HepG2 (cell line): Measurements from ENCODE around the gene HSD17B2. TPM values are rescaled to one million over a fixed set of nuclear protein-coding genes. Genes with fewer than 3 reads are reported as not detected.

ENCODE experiments used
- GFI1 ChIP-seq: sonication (generic); formaldehyde crosslinking; IDR thresholded peaks from 2 replicates; pipeline ENCODE4 v1.5.0; 2020; ENCODE audit warnings: missing genetic modification reagents, mild to moderate bottlenecking, borderline replicate concordance
- PTBP1 ChIP-seq: fragments of 200-400 bp; formaldehyde crosslinking; IDR thresholded peaks from 2 replicates; pipeline ENCODE4 v1.6.1; 2018; ENCODE audit warnings: low read length, low read depth; ENCODE audit not compliant: poor library complexity, severe bottlenecking
- REPIN1 ChIP-seq: sonication (generic); formaldehyde crosslinking; IDR thresholded peaks from 2 replicates; pipeline ENCODE4 v1.8.0; 2022; ENCODE audit warnings: missing genetic modification reagents, low read depth, mild to moderate bottlenecking, borderline replicate concordance
- SRSF9 ChIP-seq: fragments of 200-400 bp; formaldehyde crosslinking; IDR thresholded peaks from 2 replicates; pipeline ENCODE4 v1.6.1; 2018; ENCODE audit warnings: borderline replicate concordance, mild to moderate bottlenecking, low read depth, low read length; ENCODE audit not compliant: insufficient read depth, poor library complexity, severe bottlenecking
- TBP ChIP-seq: sonication (generic); formaldehyde crosslinking; IDR thresholded peaks from 2 replicates; pipeline ENCODE4 v1.5.0; 2020; ENCODE audit warnings: missing genetic modification reagents
- polyA plus RNA-seq, 8 experiments: library from polyadenylated mRNA; depleted of rRNA in 3 of 8; stranded (reverse) in 7 of 8; unstranded in 1 of 8; fragments of >200 nt; fragmentation: Illumina TruSeq in 4 of 8; extraction: Trizol in 4 of 8; gene quantifications; 2 replicates each; pipeline versions ENCODE4 v1.2.1 to v1.2.3, GENCODE V29; 2011 to 2016; ENCODE audit warnings: low read depth in 4 of 8, missing spikeins in 1 of 8, mixed read lengths in 1 of 8; ENCODE audit not compliant: insufficient read depth in 1 of 8
- total RNA-seq, 5 experiments: library from RNA; depleted of rRNA; stranded (reverse); fragments of >200 nt; fragmentation: Illumina TruSeq; extraction: Trizol; gene quantifications; 2 replicates each; pipeline ENCODE4 v1.2.3, GENCODE V29; 2016; ENCODE audit warnings: low read depth in 1 of 5
- TF ChIP-seq, protein P1 (sequence below): sonication (generic); formaldehyde crosslinking; IDR thresholded peaks from 2 replicates; pipeline ENCODE4 v1.4.0; 2020; ENCODE audit warnings: missing genetic modification reagents
- TF ChIP-seq, protein P2 (sequence below): sonication (generic); formaldehyde crosslinking; conservative IDR thresholded peaks from 2 replicates; pipeline ENCODE4 v1.8.0; 2022; ENCODE audit warnings: low read depth, missing genetic modification reagents
- TF ChIP-seq, protein P3 (sequence below): IDR thresholded peaks from 2 replicates; pipeline ENCODE4 v1.6.1; 2016; ENCODE audit warnings: control low read depth
- TF ChIP-seq, protein P4 (sequence below): sonication (generic); formaldehyde crosslinking; IDR thresholded peaks from 2 replicates; pipeline ENCODE4 v1.9.0; 2021; ENCODE audit warnings: mild to moderate bottlenecking, missing genetic modification reagents
- TF ChIP-seq, protein P5 (sequence below): sonication (generic); formaldehyde crosslinking; IDR thresholded peaks from 2 replicates; pipeline ENCODE4 v1.5.1; 2020; ENCODE audit warnings: missing genetic modification reagents, mild to moderate bottlenecking, borderline replicate concordance
- TF ChIP-seq, protein P6 (sequence below): sonication (generic); formaldehyde crosslinking; IDR thresholded peaks from 2 replicates; pipeline ENCODE4 v1.5.1; 2020; ENCODE audit warnings: mild to moderate bottlenecking, missing genetic modification reagents

HSD17B2 gene
- total and polyA plus RNA-seq, 2 of the 13 experiments (the other 11 are each of a cell fraction or from before 2014, with no cell fraction given): 26.3 to 69.3 TPM

DNA sequence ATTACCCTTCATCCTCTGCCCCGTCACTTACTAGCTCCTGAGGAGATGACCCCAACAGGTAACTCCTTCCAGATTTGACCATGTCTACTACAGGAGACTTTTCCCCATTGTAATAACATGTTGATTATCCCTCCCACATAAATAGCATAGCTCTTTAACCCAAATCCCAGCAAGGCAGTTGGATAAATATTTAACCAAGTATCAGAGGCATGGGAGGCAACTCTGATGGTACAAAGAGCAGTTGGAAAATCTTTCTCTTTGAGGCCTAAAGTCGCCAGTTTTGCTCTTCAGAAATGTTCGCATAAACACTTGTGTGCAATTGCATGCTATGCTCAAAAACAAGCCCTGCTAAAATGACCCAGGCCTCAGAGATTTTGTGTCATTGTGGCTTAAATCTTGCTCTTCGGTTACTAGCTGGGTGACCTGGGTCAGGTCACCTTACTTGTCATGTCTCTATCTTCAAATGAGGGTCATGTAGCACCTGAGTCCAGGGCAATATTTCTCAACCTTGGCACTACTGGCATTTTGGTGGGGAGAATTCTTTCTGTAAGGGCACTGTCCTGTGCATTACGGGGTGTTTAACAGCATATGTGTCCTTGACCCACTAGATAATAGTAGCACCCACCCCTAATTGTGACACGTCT is 48.8 kb downstream of the HSD17B2 start (continued):
- TF ChIP-seq, protein P1, sequence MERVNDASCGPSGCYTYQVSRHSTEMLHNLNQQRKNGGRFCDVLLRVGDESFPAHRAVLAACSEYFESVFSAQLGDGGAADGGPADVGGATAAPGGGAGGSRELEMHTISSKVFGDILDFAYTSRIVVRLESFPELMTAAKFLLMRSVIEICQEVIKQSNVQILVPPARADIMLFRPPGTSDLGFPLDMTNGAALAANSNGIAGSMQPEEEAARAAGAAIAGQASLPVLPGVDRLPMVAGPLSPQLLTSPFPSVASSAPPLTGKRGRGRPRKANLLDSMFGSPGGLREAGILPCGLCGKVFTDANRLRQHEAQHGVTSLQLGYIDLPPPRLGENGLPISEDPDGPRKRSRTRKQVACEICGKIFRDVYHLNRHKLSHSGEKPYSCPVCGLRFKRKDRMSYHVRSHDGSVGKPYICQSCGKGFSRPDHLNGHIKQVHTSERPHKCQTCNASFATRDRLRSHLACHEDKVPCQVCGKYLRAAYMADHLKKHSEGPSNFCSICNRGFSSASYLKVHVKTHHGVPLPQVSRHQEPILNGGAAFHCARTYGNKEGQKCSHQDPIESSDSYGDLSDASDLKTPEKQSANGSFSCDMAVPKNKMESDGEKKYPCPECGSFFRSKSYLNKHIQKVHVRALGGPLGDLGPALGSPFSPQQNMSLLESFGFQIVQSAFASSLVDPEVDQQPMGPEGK (CRISPR knock-in tag): no peak
- TF ChIP-seq, protein P2, sequence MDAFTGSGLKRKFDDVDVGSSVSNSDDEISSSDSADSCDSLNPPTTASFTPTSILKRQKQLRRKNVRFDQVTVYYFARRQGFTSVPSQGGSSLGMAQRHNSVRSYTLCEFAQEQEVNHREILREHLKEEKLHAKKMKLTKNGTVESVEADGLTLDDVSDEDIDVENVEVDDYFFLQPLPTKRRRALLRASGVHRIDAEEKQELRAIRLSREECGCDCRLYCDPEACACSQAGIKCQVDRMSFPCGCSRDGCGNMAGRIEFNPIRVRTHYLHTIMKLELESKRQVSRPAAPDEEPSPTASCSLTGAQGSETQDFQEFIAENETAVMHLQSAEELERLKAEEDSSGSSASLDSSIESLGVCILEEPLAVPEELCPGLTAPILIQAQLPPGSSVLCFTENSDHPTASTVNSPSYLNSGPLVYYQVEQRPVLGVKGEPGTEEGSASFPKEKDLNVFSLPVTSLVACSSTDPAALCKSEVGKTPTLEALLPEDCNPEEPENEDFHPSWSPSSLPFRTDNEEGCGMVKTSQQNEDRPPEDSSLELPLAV: no peak
- no peak for TF ChIP-seq SRSF9
- TF ChIP-seq GFI1 (CRISPR knock-in tag): peak; percentile 66
- TF ChIP-seq, protein P3, sequence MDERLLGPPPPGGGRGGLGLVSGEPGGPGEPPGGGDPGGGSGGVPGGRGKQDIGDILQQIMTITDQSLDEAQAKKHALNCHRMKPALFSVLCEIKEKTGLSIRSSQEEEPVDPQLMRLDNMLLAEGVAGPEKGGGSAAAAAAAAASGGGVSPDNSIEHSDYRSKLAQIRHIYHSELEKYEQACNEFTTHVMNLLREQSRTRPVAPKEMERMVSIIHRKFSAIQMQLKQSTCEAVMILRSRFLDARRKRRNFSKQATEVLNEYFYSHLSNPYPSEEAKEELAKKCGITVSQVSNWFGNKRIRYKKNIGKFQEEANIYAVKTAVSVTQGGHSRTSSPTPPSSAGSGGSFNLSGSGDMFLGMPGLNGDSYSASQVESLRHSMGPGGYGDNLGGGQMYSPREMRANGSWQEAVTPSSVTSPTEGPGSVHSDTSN (CRISPR knock-in tag): no peak
- TF ChIP-seq, protein P4, sequence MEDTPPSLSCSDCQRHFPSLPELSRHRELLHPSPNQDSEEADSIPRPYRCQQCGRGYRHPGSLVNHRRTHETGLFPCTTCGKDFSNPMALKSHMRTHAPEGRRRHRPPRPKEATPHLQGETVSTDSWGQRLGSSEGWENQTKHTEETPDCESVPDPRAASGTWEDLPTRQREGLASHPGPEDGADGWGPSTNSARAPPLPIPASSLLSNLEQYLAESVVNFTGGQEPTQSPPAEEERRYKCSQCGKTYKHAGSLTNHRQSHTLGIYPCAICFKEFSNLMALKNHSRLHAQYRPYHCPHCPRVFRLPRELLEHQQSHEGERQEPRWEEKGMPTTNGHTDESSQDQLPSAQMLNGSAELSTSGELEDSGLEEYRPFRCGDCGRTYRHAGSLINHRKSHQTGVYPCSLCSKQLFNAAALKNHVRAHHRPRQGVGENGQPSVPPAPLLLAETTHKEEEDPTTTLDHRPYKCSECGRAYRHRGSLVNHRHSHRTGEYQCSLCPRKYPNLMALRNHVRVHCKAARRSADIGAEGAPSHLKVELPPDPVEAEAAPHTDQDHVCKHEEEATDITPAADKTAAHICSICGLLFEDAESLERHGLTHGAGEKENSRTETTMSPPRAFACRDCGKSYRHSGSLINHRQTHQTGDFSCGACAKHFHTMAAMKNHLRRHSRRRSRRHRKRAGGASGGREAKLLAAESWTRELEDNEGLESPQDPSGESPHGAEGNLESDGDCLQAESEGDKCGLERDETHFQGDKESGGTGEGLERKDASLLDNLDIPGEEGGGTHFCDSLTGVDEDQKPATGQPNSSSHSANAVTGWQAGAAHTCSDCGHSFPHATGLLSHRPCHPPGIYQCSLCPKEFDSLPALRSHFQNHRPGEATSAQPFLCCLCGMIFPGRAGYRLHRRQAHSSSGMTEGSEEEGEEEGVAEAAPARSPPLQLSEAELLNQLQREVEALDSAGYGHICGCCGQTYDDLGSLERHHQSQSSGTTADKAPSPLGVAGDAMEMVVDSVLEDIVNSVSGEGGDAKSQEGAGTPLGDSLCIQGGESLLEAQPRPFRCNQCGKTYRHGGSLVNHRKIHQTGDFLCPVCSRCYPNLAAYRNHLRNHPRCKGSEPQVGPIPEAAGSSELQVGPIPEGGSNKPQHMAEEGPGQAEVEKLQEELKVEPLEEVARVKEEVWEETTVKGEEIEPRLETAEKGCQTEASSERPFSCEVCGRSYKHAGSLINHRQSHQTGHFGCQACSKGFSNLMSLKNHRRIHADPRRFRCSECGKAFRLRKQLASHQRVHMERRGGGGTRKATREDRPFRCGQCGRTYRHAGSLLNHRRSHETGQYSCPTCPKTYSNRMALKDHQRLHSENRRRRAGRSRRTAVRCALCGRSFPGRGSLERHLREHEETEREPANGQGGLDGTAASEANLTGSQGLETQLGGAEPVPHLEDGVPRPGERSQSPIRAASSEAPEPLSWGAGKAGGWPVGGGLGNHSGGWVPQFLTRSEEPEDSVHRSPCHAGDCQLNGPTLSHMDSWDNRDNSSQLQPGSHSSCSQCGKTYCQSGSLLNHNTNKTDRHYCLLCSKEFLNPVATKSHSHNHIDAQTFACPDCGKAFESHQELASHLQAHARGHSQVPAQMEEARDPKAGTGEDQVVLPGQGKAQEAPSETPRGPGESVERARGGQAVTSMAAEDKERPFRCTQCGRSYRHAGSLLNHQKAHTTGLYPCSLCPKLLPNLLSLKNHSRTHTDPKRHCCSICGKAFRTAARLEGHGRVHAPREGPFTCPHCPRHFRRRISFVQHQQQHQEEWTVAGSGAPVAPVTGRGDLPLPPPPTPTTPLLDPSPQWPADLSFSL (CRISPR knock-in tag): no peak
- no peak for TF ChIP-seq PTBP1
- TF ChIP-seq TBP: no peak
- TF ChIP-seq REPIN1 (CRISPR knock-in tag): no peak
- TF ChIP-seq, protein P5, sequence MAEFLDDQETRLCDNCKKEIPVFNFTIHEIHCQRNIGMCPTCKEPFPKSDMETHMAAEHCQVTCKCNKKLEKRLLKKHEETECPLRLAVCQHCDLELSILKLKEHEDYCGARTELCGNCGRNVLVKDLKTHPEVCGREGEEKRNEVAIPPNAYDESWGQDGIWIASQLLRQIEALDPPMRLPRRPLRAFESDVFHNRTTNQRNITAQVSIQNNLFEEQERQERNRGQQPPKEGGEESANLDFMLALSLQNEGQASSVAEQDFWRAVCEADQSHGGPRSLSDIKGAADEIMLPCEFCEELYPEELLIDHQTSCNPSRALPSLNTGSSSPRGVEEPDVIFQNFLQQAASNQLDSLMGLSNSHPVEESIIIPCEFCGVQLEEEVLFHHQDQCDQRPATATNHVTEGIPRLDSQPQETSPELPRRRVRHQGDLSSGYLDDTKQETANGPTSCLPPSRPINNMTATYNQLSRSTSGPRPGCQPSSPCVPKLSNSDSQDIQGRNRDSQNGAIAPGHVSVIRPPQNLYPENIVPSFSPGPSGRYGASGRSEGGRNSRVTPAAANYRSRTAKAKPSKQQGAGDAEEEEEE (CRISPR knock-in tag): no peak
- TF ChIP-seq, protein P6, sequence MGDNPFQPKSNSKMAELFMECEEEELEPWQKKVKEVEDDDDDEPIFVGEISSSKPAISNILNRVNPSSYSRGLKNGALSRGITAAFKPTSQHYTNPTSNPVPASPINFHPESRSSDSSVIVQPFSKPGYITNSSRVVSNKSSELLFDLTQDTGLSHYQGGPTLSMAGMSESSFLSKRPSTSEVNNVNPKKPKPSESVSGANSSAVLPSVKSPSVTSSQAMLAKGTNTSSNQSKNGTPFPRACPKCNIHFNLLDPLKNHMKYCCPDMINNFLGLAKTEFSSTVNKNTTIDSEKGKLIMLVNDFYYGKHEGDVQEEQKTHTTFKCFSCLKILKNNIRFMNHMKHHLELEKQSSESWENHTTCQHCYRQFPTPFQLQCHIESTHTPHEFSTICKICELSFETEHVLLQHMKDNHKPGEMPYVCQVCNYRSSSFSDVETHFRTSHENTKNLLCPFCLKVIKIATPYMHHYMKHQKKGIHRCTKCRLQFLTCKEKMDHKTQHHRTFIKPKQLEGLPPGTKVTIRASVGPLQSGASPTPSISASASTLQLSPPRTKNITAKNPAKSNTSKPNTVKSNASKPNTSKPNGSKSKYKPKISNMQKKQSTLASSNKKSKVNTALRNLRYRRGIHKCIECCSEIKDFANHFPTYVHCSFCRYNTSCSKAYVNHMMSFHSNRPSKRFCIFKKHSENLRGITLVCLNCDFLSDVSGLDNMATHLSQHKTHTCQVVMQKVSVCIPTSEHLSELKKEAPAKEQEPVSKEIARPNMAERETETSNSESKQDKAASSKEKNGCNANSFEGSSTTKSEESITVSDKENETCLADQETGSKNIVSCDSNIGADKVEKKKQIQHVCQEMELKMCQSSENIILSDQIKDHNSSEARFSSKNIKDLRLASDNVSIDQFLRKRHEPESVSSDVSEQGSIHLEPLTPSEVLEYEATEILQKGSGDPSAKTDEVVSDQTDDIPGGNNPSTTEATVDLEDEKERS (CRISPR knock-in tag): no peak
